GM12878 (cell line): ENCODE measurements around the gene FAM222A. TPM values are rescaled to one million over a fixed set of nuclear protein-coding genes. Genes with fewer than 3 reads are reported as not detected.

ENCODE experiments used
- ATAC-seq: fragments of 200-7000 bp; cut with Tn5 transposase; 3 replicates; pipeline ENCODE4 v1.9.1; 2020; ENCODE audit warnings: mild to moderate bottlenecking, moderate library complexity
- BruUV-seq: library from RNA; stranded (reverse); fragments of 400-500 nt; replicated peaks from 2 replicates; lab custom pipeline; 2021; lab: Mats Ljungman, UMichigan
- CTCF ChIA-PET: fragments of 300-600 bp; sonication (Branson Sonifier 250); formaldehyde crosslinking; extraction: SDS; loops from one replicate; lab custom pipeline; 2021; ENCODE audit warnings: inconsistent platforms; lab: Yijun Ruan, JAX
- POLR2A ChIA-PET: fragments of 350-600 bp; formaldehyde crosslinking; extraction: SDS; loops from one replicate; lab custom pipeline; 2021; ENCODE audit warnings: inconsistent platforms; lab: Charles Lee
- RAD21 ChIA-PET: fragments of 300-600 bp; sonication (Branson Sonifier 250); formaldehyde crosslinking; loops from one replicate; lab custom pipeline; 2023; ENCODE audit warnings: antibody characterized with exemption; ENCODE audit not compliant: unreplicated experiment; lab: Charles Lee
- SMC1A ChIA-PET: fragments of 300-600 bp; sonication (Branson Sonifier 250); formaldehyde crosslinking; loops from one replicate; lab custom pipeline; 2023; ENCODE audit not compliant: unreplicated experiment, uncharacterized antibody; lab: Charles Lee
- DNase-seq: peaks from one replicate; pipeline ENCODE4 v3.0.0-alpha.2; 2011; ENCODE audit warnings: low read depth, low spot score
- FAIRE-seq: peaks from 3 replicates; lab custom pipeline; 2011; peaks lifted over from hg19 to GRCh38; lab: Jason Lieb, UNC
- H2AFZ ChIP-seq: 2 replicates; pipeline ENCODE4 v1.6.0; 2011; ENCODE audit warnings: low read depth, low read length, control low read depth; ENCODE audit not compliant: control insufficient read depth
- H3K27ac ChIP-seq: 2 replicates; pipeline ENCODE4 v1.5.1; 2011; ENCODE audit warnings: control low read depth; ENCODE audit not compliant: control insufficient read depth, insufficient read depth
- H3K27me3 ChIP-seq, 2 experiments: replicated peaks in 1 of 2; 2 replicates each; pipeline versions ENCODE4 v1.6.0 to v1.6.1; 2011; ENCODE audit warnings: low read length in 1 of 2; ENCODE audit not compliant: control insufficient read depth in 2 of 2, insufficient read depth in 2 of 2
- H3K36me3 ChIP-seq, 2 experiments: 2 replicates each; pipeline ENCODE4 v1.5.1; 2011; ENCODE audit warnings: low read length in 1 of 2; ENCODE audit not compliant: control insufficient read depth in 2 of 2, insufficient read depth in 2 of 2
- H3K4me1 ChIP-seq: 2 replicates; pipeline ENCODE4 v1.6.1; 2011; ENCODE audit warnings: mild to moderate bottlenecking, low read length, moderate library complexity, mixed read lengths; ENCODE audit not compliant: control insufficient read depth, insufficient read depth
- H3K4me2 ChIP-seq: 2 replicates; pipeline ENCODE4 v1.6.0; 2011; ENCODE audit warnings: control low read depth; ENCODE audit not compliant: control insufficient read depth, insufficient read depth
- H3K4me3 ChIP-seq: fragments of 200-600 bp; sonication (generic); 2 replicates; pipeline ENCODE4 v1.5.1; 2016
- H3K79me2 ChIP-seq: 2 replicates; pipeline ENCODE4 v1.6.0; 2011; ENCODE audit warnings: low read length; ENCODE audit not compliant: control insufficient read depth, insufficient read depth
- H3K9ac ChIP-seq: 2 replicates; pipeline ENCODE4 v1.8.0; 2011; ENCODE audit warnings: low read length, control low read depth, mixed read lengths; ENCODE audit not compliant: control insufficient read depth, insufficient read depth
- H3K9me3 ChIP-seq: replicated peaks from 3 replicates; pipeline ENCODE4 v1.5.1; 2011; ENCODE audit warnings: mild to moderate bottlenecking, low read length; ENCODE audit not compliant: control insufficient read depth, insufficient read depth
- H4K20me1 ChIP-seq: 2 replicates; pipeline ENCODE4 v1.6.0; 2011; ENCODE audit not compliant: control insufficient read depth, insufficient read depth
- CREM ChIP-seq: IDR thresholded peaks from 2 replicates; pipeline ENCODE4 v1.6.1; 2014; ENCODE audit warnings: antibody characterized with exemption, low read depth
- CTCF ChIP-seq, 3 experiments: IDR thresholded peaks in 2 of 3; conservative IDR thresholded peaks in 1 of 3; 2 replicates each; pipeline ENCODE4 v1.5.1; 2011; ENCODE audit warnings: low read depth in 3 of 3, low read length in 3 of 3, mild to moderate bottlenecking in 3 of 3, control low read depth in 2 of 3, moderate library complexity in 2 of 3, inconsistent platforms in 1 of 3, mixed read lengths in 1 of 3; ENCODE audit not compliant: control insufficient read depth in 2 of 3, insufficient read depth in 1 of 3; ENCODE audit errors: extremely low read depth in 1 of 3
- EED ChIP-seq: sonication (generic); IDR thresholded peaks from 2 replicates; pipeline ENCODE4 v1.6.1; 2016; ENCODE audit warnings: antibody characterized with exemption, low read depth
- RUNX3 ChIP-seq: IDR thresholded peaks from 2 replicates; pipeline ENCODE4 v1.6.1; 2012; ENCODE audit warnings: low read length, inconsistent platforms
- SMC3 ChIP-seq: IDR thresholded peaks from 2 replicates; pipeline ENCODE4 v1.6.1; 2011; ENCODE audit warnings: low read length, improper control_type of control experiment, borderline replicate concordance
- YY1 ChIP-seq: IDR thresholded peaks from 2 replicates; pipeline ENCODE4 v1.6.1; 2011; ENCODE audit warnings: low read depth, mild to moderate bottlenecking, low read length
- WGBS: methylation state at CpG from one replicate; pipeline ENCODE4 v1.1.6; 2016; ENCODE audit warnings: low lambda C conversion rate; ENCODE audit not compliant: insufficient replicate concordance, insufficient coverage; ENCODE audit errors: missing lambda C conversion rate; 5-methylcytosine and 5-hydroxymethylcytosine counted together
- in situ Hi-C: fragments of 300-500 bp; cut with MboI; formaldehyde crosslinking; loops from 9 replicates; pipeline ENCODE4 v1.14.3; 2018; ENCODE audit warnings: mixed read lengths
- intact Hi-C: fragments of 100-400 bp; cut with micrococcal nuclease; formaldehyde crosslinking; loops from one replicate; pipeline ENCODE4 v1.14.2; 2022; ENCODE audit not compliant: unreplicated experiment
- polyA plus RNA-seq, 11 experiments: library from polyadenylated mRNA; depleted of rRNA in 4 of 11; unstranded in 6 of 11; stranded (reverse) in 5 of 11; fragments of >200 nt; fragmentation: Nextera tagmentation in 4 of 11; fragmentation: Illumina TruSeq in 1 of 11; extraction: Ambion mirVana in 4 of 11; extraction: Trizol in 1 of 11; gene quantifications; 1 replicate in 1 of 11; 2 replicates in 10 of 11; pipeline versions ENCODE4 v1.2.1 to v1.2.3, GENCODE V29; 2011 to 2016; ENCODE audit warnings: inconsistent platforms in 2 of 11, missing spikeins in 2 of 11, low read depth in 1 of 11
- total RNA-seq, 4 experiments: library from RNA; depleted of rRNA in 3 of 4; stranded (reverse); fragments of >200 nt in 3 of 4; fragmentation: Illumina TruSeq in 1 of 4; extraction: Trizol in 1 of 4; gene quantifications; 2 replicates each; pipeline versions ENCODE4 v1.2.1 to v1.2.3, GENCODE V29; 2013 to 2021
- TF ChIP-seq, protein P1 (sequence below): fragments of 450-650 bp; IDR thresholded peaks from 2 replicates; pipeline ENCODE4 v1.6.1; 2018; ENCODE audit warnings: borderline replicate concordance, mild to moderate bottlenecking; ENCODE audit not compliant: partially characterized antibody

Gene FAM222A
- total and polyA plus RNA-seq, 10 of the 15 experiments (the other 5 are each of a cell fraction or from before 2014, with no cell fraction given) = 0.04 to 0.49 (median 0.14) TPM; not detected in 3

DNA sequence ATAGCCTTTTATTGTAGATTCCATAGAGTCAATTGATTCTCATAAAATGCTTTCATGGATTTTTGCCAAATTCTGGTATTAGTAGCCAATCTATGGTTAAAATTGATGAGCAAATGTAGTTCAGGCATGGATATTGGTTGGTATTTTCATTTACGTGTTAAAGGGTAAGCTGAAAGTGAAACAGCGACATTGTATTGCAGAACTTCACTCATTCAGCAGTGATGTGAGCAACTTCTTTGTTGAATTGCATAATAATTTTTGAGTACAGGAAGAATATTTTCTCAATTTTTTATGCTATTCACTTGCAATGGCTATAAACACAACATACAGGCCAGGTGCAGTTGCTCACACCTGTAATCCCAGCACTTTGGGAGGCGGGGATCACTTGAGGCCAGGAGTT is 24.2 kb upstream of the FAM222A start:
- Histone ChIP-seq H2AFZ (no peak overlapping the region), H3K27me3 (no peaks in the 10 kb centered on the region; a peak in 1 of 4 replicates), H3K4me3 (no peak overlapping the region), H3K27ac (no peak overlapping the region), H3K4me1 (no peaks in the 10 kb centered on the region), H3K9me3 (no peaks in the 10 kb centered on the region), H3K4me2 (no peak overlapping the region), H3K9ac (no peak overlapping the region), H4K20me1 (no peaks in the 10 kb centered on the region), H3K79me2 (no peaks in the 10 kb centered on the region), H3K36me3 (no peaks in the 10 kb centered on the region)
- intact Hi-C loops = no loop called here
- 50% methylated on average over 3 of the region's 3 CpGs for WGBS
- POLR2A ChIA-PET = no interaction called here
- TF ChIP-seq YY1 (no peak), RUNX3 (no peak), EED (no peak), CTCF (IDR thresholded peaks at IDR 0.05 in 2 of 3, conservative IDR thresholded peaks at IDR 0.05 in 1 of 3; ENCODE audit: control insufficient read depth in 2 of 3, extremely low read depth in 1 of 3, insufficient read depth in 1 of 3, low read depth in 3 of 3, low read length in 3 of 3) (no peak), CREM (no peak), SMC3 (no peak)
- TF ChIP-seq, protein P1, sequence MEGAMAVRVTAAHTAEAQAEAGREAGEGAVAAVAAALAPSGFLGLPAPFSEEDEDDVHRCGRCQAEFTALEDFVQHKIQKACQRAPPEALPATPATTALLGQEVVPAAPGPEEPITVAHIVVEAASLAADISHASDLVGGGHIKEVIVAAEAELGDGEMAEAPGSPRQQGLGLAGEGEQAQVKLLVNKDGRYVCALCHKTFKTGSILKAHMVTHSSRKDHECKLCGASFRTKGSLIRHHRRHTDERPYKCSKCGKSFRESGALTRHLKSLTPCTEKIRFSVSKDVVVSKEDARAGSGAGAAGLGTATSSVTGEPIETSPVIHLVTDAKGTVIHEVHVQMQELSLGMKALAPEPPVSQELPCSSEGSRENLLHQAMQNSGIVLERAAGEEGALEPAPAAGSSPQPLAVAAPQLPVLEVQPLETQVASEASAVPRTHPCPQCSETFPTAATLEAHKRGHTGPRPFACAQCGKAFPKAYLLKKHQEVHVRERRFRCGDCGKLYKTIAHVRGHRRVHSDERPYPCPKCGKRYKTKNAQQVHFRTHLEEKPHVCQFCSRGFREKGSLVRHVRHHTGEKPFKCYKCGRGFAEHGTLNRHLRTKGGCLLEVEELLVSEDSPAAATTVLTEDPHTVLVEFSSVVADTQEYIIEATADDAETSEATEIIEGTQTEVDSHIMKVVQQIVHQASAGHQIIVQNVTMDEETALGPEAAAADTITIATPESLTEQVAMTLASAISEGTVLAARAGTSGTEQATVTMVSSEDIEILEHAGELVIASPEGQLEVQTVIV = no peak
- no peak for DNase-seq
- ATAC-seq = no peak
- BruUV-seq = no TSS peak
- CTCF ChIA-PET = no interaction called here
- in situ Hi-C loops = no loop called here
- FAIRE-seq = no peak
- RAD21 ChIA-PET = no interaction called here
- SMC1A ChIA-PET = no interaction called here
